GM12878 (cell line): ENCODE data around the gene ONECUT2. TPM values are rescaled to one million over a fixed set of nuclear protein-coding genes. Genes with fewer than 3 reads are reported as not detected.

Experiments
- ATAC-seq: fragments of 200-7000 bp; cut with Tn5 transposase; 3 replicates; pipeline ENCODE4 v1.9.1; 2020; ENCODE audit warnings: mild to moderate bottlenecking, moderate library complexity
- BruUV-seq: library from RNA; stranded (reverse); fragments of 400-500 nt; replicated peaks from 2 replicates; lab custom pipeline; 2021; lab: Mats Ljungman, UMichigan
- CTCF ChIA-PET: fragments of 300-600 bp; sonication (Branson Sonifier 250); formaldehyde crosslinking; extraction: SDS; loops from one replicate; lab custom pipeline; 2021; ENCODE audit warnings: inconsistent platforms; lab: Yijun Ruan, JAX
- POLR2A ChIA-PET: fragments of 350-600 bp; formaldehyde crosslinking; extraction: SDS; loops from one replicate; lab custom pipeline; 2021; ENCODE audit warnings: inconsistent platforms; lab: Charles Lee
- RAD21 ChIA-PET: fragments of 300-600 bp; sonication (Branson Sonifier 250); formaldehyde crosslinking; loops from one replicate; lab custom pipeline; 2023; ENCODE audit warnings: antibody characterized with exemption; ENCODE audit not compliant: unreplicated experiment; lab: Charles Lee
- SMC1A ChIA-PET: fragments of 300-600 bp; sonication (Branson Sonifier 250); formaldehyde crosslinking; loops from one replicate; lab custom pipeline; 2023; ENCODE audit not compliant: unreplicated experiment, uncharacterized antibody; lab: Charles Lee
- DNase-seq: peaks from one replicate; pipeline ENCODE4 v3.0.0-alpha.2; 2011; ENCODE audit warnings: low read depth, low spot score
- FAIRE-seq: peaks from 3 replicates; lab custom pipeline; 2011; peaks lifted over from hg19 to GRCh38; lab: Jason Lieb, UNC
- H2AFZ ChIP-seq: 2 replicates; pipeline ENCODE4 v1.6.0; 2011; ENCODE audit warnings: low read depth, low read length, control low read depth; ENCODE audit not compliant: control insufficient read depth
- H3K27ac ChIP-seq: 2 replicates; pipeline ENCODE4 v1.5.1; 2011; ENCODE audit warnings: control low read depth; ENCODE audit not compliant: control insufficient read depth, insufficient read depth
- H3K27me3 ChIP-seq, 2 experiments: replicated peaks in 1 of 2; 2 replicates each; pipeline versions ENCODE4 v1.6.0 to v1.6.1; 2011; ENCODE audit warnings: low read length in 1 of 2; ENCODE audit not compliant: control insufficient read depth in 2 of 2, insufficient read depth in 2 of 2
- H3K36me3 ChIP-seq, 2 experiments: 2 replicates each; pipeline ENCODE4 v1.5.1; 2011; ENCODE audit warnings: low read length in 1 of 2; ENCODE audit not compliant: control insufficient read depth in 2 of 2, insufficient read depth in 2 of 2
- H3K4me1 ChIP-seq: 2 replicates; pipeline ENCODE4 v1.6.1; 2011; ENCODE audit warnings: mild to moderate bottlenecking, low read length, moderate library complexity, mixed read lengths; ENCODE audit not compliant: control insufficient read depth, insufficient read depth
- H3K4me2 ChIP-seq: 2 replicates; pipeline ENCODE4 v1.6.0; 2011; ENCODE audit warnings: control low read depth; ENCODE audit not compliant: control insufficient read depth, insufficient read depth
- H3K4me3 ChIP-seq: fragments of 200-600 bp; sonication (generic); 2 replicates; pipeline ENCODE4 v1.5.1; 2016
- H3K79me2 ChIP-seq: 2 replicates; pipeline ENCODE4 v1.6.0; 2011; ENCODE audit warnings: low read length; ENCODE audit not compliant: control insufficient read depth, insufficient read depth
- H3K9ac ChIP-seq: 2 replicates; pipeline ENCODE4 v1.8.0; 2011; ENCODE audit warnings: low read length, control low read depth, mixed read lengths; ENCODE audit not compliant: control insufficient read depth, insufficient read depth
- H3K9me3 ChIP-seq: replicated peaks from 3 replicates; pipeline ENCODE4 v1.5.1; 2011; ENCODE audit warnings: mild to moderate bottlenecking, low read length; ENCODE audit not compliant: control insufficient read depth, insufficient read depth
- H4K20me1 ChIP-seq: 2 replicates; pipeline ENCODE4 v1.6.0; 2011; ENCODE audit not compliant: control insufficient read depth, insufficient read depth
- CREM ChIP-seq: IDR thresholded peaks from 2 replicates; pipeline ENCODE4 v1.6.1; 2014; ENCODE audit warnings: antibody characterized with exemption, low read depth
- FOXK2 ChIP-seq: fragments of 450-650 bp; IDR thresholded peaks from 2 replicates; pipeline ENCODE4 v1.6.1; 2017; ENCODE audit warnings: mild to moderate bottlenecking, moderate library complexity
- GABPA ChIP-seq: IDR thresholded peaks from 2 replicates; pipeline ENCODE4 v1.6.1; 2014; ENCODE audit warnings: antibody characterized with exemption, low read depth, mild to moderate bottlenecking, inconsistent platforms
- HCFC1 ChIP-seq: fragments of 150-350 bp; IDR thresholded peaks from 2 replicates; pipeline ENCODE4 v1.6.1; 2014; ENCODE audit warnings: low read length
- LARP7 ChIP-seq: fragments of 450-650 bp; IDR thresholded peaks from 2 replicates; pipeline ENCODE4 v1.6.1; 2017; ENCODE audit warnings: mild to moderate bottlenecking
- NFXL1 ChIP-seq: fragments of 450-650 bp; IDR thresholded peaks from 2 replicates; pipeline ENCODE4 v1.6.1; 2017; ENCODE audit warnings: antibody characterized with exemption, mild to moderate bottlenecking, borderline replicate concordance
- POLR2A ChIP-seq: IDR thresholded peaks from 2 replicates; pipeline ENCODE4 v1.6.1; 2011; ENCODE audit warnings: low read depth, mild to moderate bottlenecking, low read length
- SMAD1 ChIP-seq: fragments of 450-650 bp; IDR thresholded peaks from 2 replicates; pipeline ENCODE4 v1.6.1; 2018; ENCODE audit warnings: mild to moderate bottlenecking, low read depth; ENCODE audit not compliant: partially characterized antibody
- ZNF217 ChIP-seq: fragments of 450-650 bp; IDR thresholded peaks from 2 replicates; pipeline ENCODE4 v1.6.1; 2017; ENCODE audit warnings: antibody characterized with exemption, mild to moderate bottlenecking
- ZNF384 ChIP-seq: IDR thresholded peaks from 2 replicates; pipeline ENCODE4 v1.6.1; 2012; ENCODE audit warnings: low read depth, mild to moderate bottlenecking, low read length, improper control_type of control experiment, borderline replicate concordance
- WGBS: methylation state at CpG from one replicate; pipeline ENCODE4 v1.1.6; 2016; ENCODE audit warnings: low lambda C conversion rate; ENCODE audit not compliant: insufficient replicate concordance, insufficient coverage; ENCODE audit errors: missing lambda C conversion rate; 5-methylcytosine and 5-hydroxymethylcytosine counted together
- in situ Hi-C: fragments of 300-500 bp; cut with MboI; formaldehyde crosslinking; loops from 9 replicates; pipeline ENCODE4 v1.14.3; 2018; ENCODE audit warnings: mixed read lengths
- intact Hi-C: fragments of 100-400 bp; cut with micrococcal nuclease; formaldehyde crosslinking; loops from one replicate; pipeline ENCODE4 v1.14.2; 2022; ENCODE audit not compliant: unreplicated experiment
- polyA plus RNA-seq, 11 experiments: library from polyadenylated mRNA; depleted of rRNA in 4 of 11; unstranded in 6 of 11; stranded (reverse) in 5 of 11; fragments of >200 nt; fragmentation: Nextera tagmentation in 4 of 11; fragmentation: Illumina TruSeq in 1 of 11; extraction: Ambion mirVana in 4 of 11; extraction: Trizol in 1 of 11; gene quantifications; 1 replicate in 1 of 11; 2 replicates in 10 of 11; pipeline versions ENCODE4 v1.2.1 to v1.2.3, GENCODE V29; 2011 to 2016; ENCODE audit warnings: inconsistent platforms in 2 of 11, missing spikeins in 2 of 11, low read depth in 1 of 11
- total RNA-seq, 4 experiments: library from RNA; depleted of rRNA in 3 of 4; stranded (reverse); fragments of >200 nt in 3 of 4; fragmentation: Illumina TruSeq in 1 of 4; extraction: Trizol in 1 of 4; gene quantifications; 2 replicates each; pipeline versions ENCODE4 v1.2.1 to v1.2.3, GENCODE V29; 2013 to 2021
- TF ChIP-seq, protein P1 (sequence below): IDR thresholded peaks from 2 replicates; pipeline ENCODE4 v1.6.1; 2011; ENCODE audit warnings: low read depth, low read length, improper control_type of control experiment, borderline replicate concordance

Gene ONECUT2
- total and polyA plus RNA-seq, 10 of the 15 experiments (the other 5 are each of a cell fraction or from before 2014, with no cell fraction given) = 0.01 to 0.03 TPM; not detected in 8

- Histone ChIP-seq H3K36me3 (no peaks in the 10 kb centered on the region), H3K27ac (no peak overlapping the region), H3K79me2 (no peaks in the 10 kb centered on the region), H3K9ac (no peak overlapping the region), H3K4me3 (no peak overlapping the region), H3K27me3 (no peaks in the 10 kb centered on the region), H3K9me3 (no peaks in the 10 kb centered on the region), H4K20me1 (no peaks in the 10 kb centered on the region), H3K4me2 (no peak overlapping the region), H3K4me1 (no peaks in the 10 kb centered on the region), H2AFZ (no peak overlapping the region)
- BruUV-seq = no TSS peak
- 17% methylated on average over 5 of the region's 5 CpGs for WGBS
- intact Hi-C loops (no loop called here), in situ Hi-C loops (no loop called here)
- TF ChIP-seq, protein P1, sequence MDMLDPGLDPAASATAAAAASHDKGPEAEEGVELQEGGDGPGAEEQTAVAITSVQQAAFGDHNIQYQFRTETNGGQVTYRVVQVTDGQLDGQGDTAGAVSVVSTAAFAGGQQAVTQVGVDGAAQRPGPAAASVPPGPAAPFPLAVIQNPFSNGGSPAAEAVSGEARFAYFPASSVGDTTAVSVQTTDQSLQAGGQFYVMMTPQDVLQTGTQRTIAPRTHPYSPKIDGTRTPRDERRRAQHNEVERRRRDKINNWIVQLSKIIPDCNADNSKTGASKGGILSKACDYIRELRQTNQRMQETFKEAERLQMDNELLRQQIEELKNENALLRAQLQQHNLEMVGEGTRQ = no peak
- TF ChIP-seq HCFC1 (no peak), GABPA (no peak), FOXK2 (no peak), POLR2A (no peak)
- ChIA-PET SMC1A (interaction anchor here (0.5 to 0.6 kb wide), 2 partner anchors 587 to 648 kb away, joined by 3 read pairs; no protein-coding TSS in a partner anchor), RAD21 (interaction anchor here (0.6 kb wide), 1 partner anchor 721 kb away, joined by 3 read pairs; no protein-coding TSS in a partner anchor), POLR2A (no interaction called here), CTCF (interaction anchor here (0.6 kb wide), 2 partner anchors 313 to 477 kb away, joined by 3 read pairs; no protein-coding TSS in a partner anchor)
- DNase-seq = no peak
- no peak for FAIRE-seq
- no peak for ATAC-seq
Measured at GRCh38 chr18:57455576-57456129, 20.5 kb downstream of the ONECUT2 start.

DNA sequence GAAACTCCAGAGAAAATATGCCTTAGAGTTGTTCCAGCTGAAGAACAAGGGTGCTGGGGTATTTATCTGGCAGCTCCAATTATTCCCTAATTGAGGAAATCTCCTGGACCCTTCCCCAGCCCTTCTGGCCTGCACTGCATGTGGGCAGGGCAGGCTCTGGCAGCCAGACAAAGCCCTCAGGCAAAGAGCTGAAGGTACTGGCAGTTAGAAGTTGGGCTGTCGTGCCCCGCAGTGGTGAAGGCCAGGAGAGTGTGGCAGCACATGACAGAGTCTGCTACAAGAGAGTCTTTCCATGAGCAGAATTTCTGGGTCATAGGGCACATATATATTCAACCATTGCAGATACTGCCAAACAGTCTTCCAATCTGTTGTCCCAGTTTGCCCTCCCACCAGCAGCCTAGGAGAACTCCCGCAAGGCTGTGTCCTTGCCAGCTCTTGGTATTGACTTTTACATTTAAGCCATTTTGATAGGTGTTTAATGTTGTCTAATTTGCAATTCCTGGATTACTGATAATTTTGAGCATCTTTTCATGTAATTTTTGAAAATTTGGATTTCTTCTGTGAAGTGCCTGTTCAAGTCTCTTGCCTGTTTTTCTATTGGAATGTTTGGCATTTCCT is 26.6 kb downstream of the ONECUT2 start:
- BruUV-seq = no TSS peak
- TF ChIP-seq ZNF384 = no peak
- TF ChIP-seq NFXL1 = no peak
- TF ChIP-seq LARP7 = no peak
- TF ChIP-seq CREM = no peak
- TF ChIP-seq ZNF217 = no peak
- TF ChIP-seq SMAD1 = no peak
- ChIA-PET RAD21 (no interaction called here), POLR2A (no interaction called here), SMC1A (no interaction called here), CTCF (no interaction called here)
- no peak overlapping the region for H2AFZ ChIP-seq
- no peak for FAIRE-seq
- no peaks in the 10 kb centered on the region for H3K4me1 ChIP-seq
- H4K20me1 ChIP-seq = no peaks in the 10 kb centered on the region
- H3K27ac ChIP-seq = no peak overlapping the region
- H3K9me3 ChIP-seq = no peaks in the 10 kb centered on the region
- H3K4me2 ChIP-seq = no peak overlapping the region
- H3K4me3 ChIP-seq = no peak overlapping the region
- 99% methylated on average over 3 of the region's 3 CpGs for WGBS
- DNase-seq = no peak
- ATAC-seq = no peak
- no peak overlapping the region for H3K9ac ChIP-seq
- intact Hi-C loops (no loop called here), in situ Hi-C loops (no loop called here)
- H3K27me3 ChIP-seq = no peaks in the 10 kb centered on the region
- no peaks in the 10 kb centered on the region for H3K79me2 ChIP-seq
- no peaks in the 10 kb centered on the region for H3K36me3 ChIP-seq
